Spinal cord (tissue), 10 donors: ENCODE measurements around the gene CROCC2. TPM values are rescaled to one million over a fixed set of nuclear protein-coding genes. Genes with fewer than 3 reads are reported as not detected.
A peak's percentile ranks its signal among the peaks of the same experiment; 100 is the strongest.

Experiments used
- DNase-seq, 6 donors: peaks; one replicate each; pipeline versions ENCODE4 v3.0.0 to v3.0.0-alpha.2; 2013 to 2015; ENCODE audit warnings: low spot score in 6 of 6, low read depth in 4 of 6
- H3K27ac ChIP-seq: one replicate; pipeline ENCODE4 v1.5.1; 2013; ENCODE audit warnings: low read depth, low read length, control low read depth
- H3K27me3 ChIP-seq: one replicate; pipeline ENCODE4 v1.6.1; 2013; ENCODE audit warnings: low read length; ENCODE audit not compliant: control insufficient read depth, insufficient read depth
- H3K36me3 ChIP-seq: one replicate; pipeline ENCODE4 v1.6.1; 2013; ENCODE audit warnings: low read length; ENCODE audit not compliant: control insufficient read depth, insufficient read depth
- H3K4me1 ChIP-seq: one replicate; pipeline ENCODE4 v1.6.1; 2013; ENCODE audit warnings: low read length; ENCODE audit not compliant: control insufficient read depth, insufficient read depth
- H3K4me3 ChIP-seq: one replicate; pipeline ENCODE4 v1.5.1; 2013; ENCODE audit warnings: low read depth, low read length, control low read depth
- H3K9me3 ChIP-seq: one replicate; pipeline ENCODE4 v1.6.1; 2013; ENCODE audit warnings: low read length; ENCODE audit not compliant: control insufficient read depth, insufficient read depth
- WGBS: methylation state at CpG from one replicate; pipeline ENCODE4 v1.1.5; 2013; ENCODE audit warnings: missing lambda C conversion rate; ENCODE audit not compliant: insufficient coverage; 5-methylcytosine and 5-hydroxymethylcytosine counted together
- polyA plus RNA-seq, 2 donors: library from polyadenylated mRNA; unstranded; fragments of 120-200 nt; gene quantifications; one replicate each; pipeline ENCODE4 v1.2.1, GENCODE V29; 2013; ENCODE audit not compliant: insufficient read length in 2 of 2
- total RNA-seq, 2 donors: library from RNA; depleted of rRNA in 1 of 2; stranded (reverse); fragments of 120-200 nt in 1 of 2; fragments of >200 nt in 1 of 2; gene quantifications; one replicate each; pipeline versions ENCODE4 v1.2.3 to v1.2.4, GENCODE V29; 2013 to 2014
- donor health status: healthy.

CROCC2 gene
- total and polyA plus RNA-seq, 4 donors = 0.30 to 4.4 (median 3.0) TPM

- 32% methylated on average over 9 of the region's 11 CpGs for WGBS
- no peak overlapping the region for H3K27ac ChIP-seq
- H3K27me3 ChIP-seq = peaks cover 2% of the 10 kb centered on the region
- H3K4me3 ChIP-seq = no peak overlapping the region
- H3K4me1 ChIP-seq = peaks cover 31% of the 10 kb centered on the region
- peak in 2 of 6 donors; percentile 31 to 66 for DNase-seq
- peaks cover 6% of the 10 kb centered on the region for H3K9me3 ChIP-seq
- H3K36me3 ChIP-seq = no peaks in the 10 kb centered on the region
Measured at GRCh38 chr2:240986787-240987411, 80.8 kb downstream of the CROCC2 start.

- Histone ChIP-seq H3K27me3 (peaks cover 2% of the 10 kb centered on the region), H3K9me3 (peaks cover 6% of the 10 kb centered on the region), H3K4me1 (peaks cover 37% of the 10 kb centered on the region), H3K4me3 (no peak overlapping the region), H3K36me3 (no peaks in the 10 kb centered on the region), H3K27ac (no peak overlapping the region)
- WGBS = 80% methylated on average over 3 of the region's 6 CpGs
- no peak for DNase-seq
Measured at GRCh38 chr2:240987588-240987987, 81.5 kb downstream of the CROCC2 start.

- Histone ChIP-seq H3K4me1 (peaks cover 41% of the 10 kb centered on the region), H3K36me3 (no peaks in the 10 kb centered on the region), H3K9me3 (peaks cover 6% of the 10 kb centered on the region), H3K4me3 (no peak overlapping the region), H3K27me3 (peaks cover 2% of the 10 kb centered on the region), H3K27ac (no peak overlapping the region)
- 91% methylated on average over 3 of the region's 3 CpGs for WGBS
- DNase-seq = no peak
Measured at GRCh38 chr2:240988146-240988545, 82.0 kb downstream of the CROCC2 start.

GRCh38 chr2:240988571-240989271 is 82.6 kb downstream of the CROCC2 start:
- Histone ChIP-seq H3K36me3 (no peaks in the 10 kb centered on the region), H3K4me3 (no peak overlapping the region), H3K4me1 (peaks cover 41% of the 10 kb centered on the region), H3K9me3 (peaks cover 6% of the 10 kb centered on the region), H3K27me3 (peaks cover 2% of the 10 kb centered on the region), H3K27ac (no peak overlapping the region)
- 90% methylated on average over 5 of the region's 6 CpGs for WGBS
- DNase-seq = no peak

- Histone ChIP-seq H3K27ac (no peak overlapping the region), H3K36me3 (no peaks in the 10 kb centered on the region), H3K9me3 (peaks cover 6% of the 10 kb centered on the region), H3K4me3 (no peak overlapping the region), H3K4me1 (peaks cover 49% of the 10 kb centered on the region), H3K27me3 (no peaks in the 10 kb centered on the region)
- DNase-seq = no peak
- whole genome bisulfite sequencing = 79% methylated on average over 17 of the region's 17 CpGs
Measured at GRCh38 chr2:240989451-240990265, 83.5 kb downstream of the CROCC2 start.

- H3K27ac ChIP-seq = no peak overlapping the region
- no peak for DNase-seq
- H3K9me3 ChIP-seq = peaks cover 6% of the 10 kb centered on the region
- H3K27me3 ChIP-seq = no peaks in the 10 kb centered on the region
- 84% methylated on average over 2 of the region's 2 CpGs for WGBS
- H3K4me1 ChIP-seq = peaks cover 53% of the 10 kb centered on the region
- no peaks in the 10 kb centered on the region for H3K36me3 ChIP-seq
- no peak overlapping the region for H3K4me3 ChIP-seq
Measured at GRCh38 chr2:240990266-240990529, 84.1 kb downstream of the CROCC2 start.

GRCh38 chr2:240990726-240991377 is 84.7 kb downstream of the CROCC2 start:
- 97% methylated on average over 12 of the region's 13 CpGs for WGBS
- H3K4me1 ChIP-seq = peaks cover 58% of the 10 kb centered on the region
- no peak overlapping the region for H3K27ac ChIP-seq
- peaks cover 6% of the 10 kb centered on the region for H3K9me3 ChIP-seq
- H3K4me3 ChIP-seq = no peak overlapping the region
- no peaks in the 10 kb centered on the region for H3K36me3 ChIP-seq
- H3K27me3 ChIP-seq = no peaks in the 10 kb centered on the region
- DNase-seq = no peak

- Histone ChIP-seq H3K36me3 (no peaks in the 10 kb centered on the region), H3K9me3 (peaks cover 6% of the 10 kb centered on the region), H3K4me1 (peaks cover 63% of the 10 kb centered on the region), H3K4me3 (no peak overlapping the region), H3K27ac (no peak overlapping the region), H3K27me3 (peaks cover 1% of the 10 kb centered on the region)
- 41% methylated on average over 31 of the region's 33 CpGs for WGBS
- peak in 2 of 6 donors; percentile 48 to 69 for DNase-seq
Measured at GRCh38 chr2:240991378-240992263, 85.5 kb downstream of the CROCC2 start.
